SK-N-SH (cell line): ENCODE data around the gene ADAMTSL5.

ENCODE experiments used
- CTCF ChIP-seq: fragments of 200-600 bp; sonication (generic); IDR thresholded peaks from 2 replicates; pipeline ENCODE4 v1.6.1; 2017; ENCODE audit warnings: antibody characterized with exemption, mild to moderate bottlenecking, moderate library complexity
- FOXJ3 ChIP-seq: sonication (generic); formaldehyde crosslinking; IDR thresholded peaks from 2 replicates; pipeline ENCODE4 v1.5.1; 2020; ENCODE audit warnings: mild to moderate bottlenecking, missing genetic modification reagents
- MAX ChIP-seq: IDR thresholded peaks from 2 replicates; pipeline ENCODE4 v1.4.0; 2012; ENCODE audit warnings: low read depth
- MEF2A ChIP-seq: IDR thresholded peaks from 2 replicates; pipeline ENCODE4 v1.4.0; 2012; ENCODE audit warnings: low read depth, borderline replicate concordance
- PBX3 ChIP-seq: IDR thresholded peaks from 2 replicates; pipeline ENCODE4; 2012
- POLR2AphosphoS5 ChIP-seq: IDR thresholded peaks from 2 replicates; pipeline ENCODE4 v1.6.1; 2012; ENCODE audit warnings: low read depth, low read length
- RAD21 ChIP-seq: IDR thresholded peaks from 2 replicates; pipeline ENCODE4 v1.6.1; 2012; ENCODE audit warnings: mild to moderate bottlenecking, low read length
- USF1 ChIP-seq: IDR thresholded peaks from 2 replicates; pipeline ENCODE4 v1.4.0; 2012; ENCODE audit warnings: low read depth, borderline replicate concordance
- USF2 ChIP-seq: fragments of 150-350 bp; IDR thresholded peaks from 2 replicates; pipeline ENCODE4 v1.6.1; 2017; ENCODE audit warnings: antibody characterized with exemption, low read length, low read depth, borderline replicate concordance

- TF ChIP-seq POLR2AphosphoS5 (no peak), RAD21 (no peak), USF2 (no peak), PBX3 (no peak), USF1 (no peak), MAX (no peak), FOXJ3 (CRISPR knock-in tag) (no peak), CTCF (no peak), MEF2A (no peak)
Observed at GRCh38 chr19:1466461-1467214, 46.2 kb downstream of the ADAMTSL5 start.
